Hindlimb muscle (tissue), 1 donor: ENCODE measurements around the gene INF2. TPM values are rescaled to one million over a fixed set of nuclear protein-coding genes. Genes with fewer than 3 reads are reported as not detected.

Source experiments
- polyA plus RNA-seq: library from polyadenylated mRNA; unstranded; fragments of 120-200 nt; gene quantifications from one replicate; pipeline ENCODE4 v1.2.1, GENCODE V29; 2013; ENCODE audit not compliant: insufficient read length

Gene INF2
- polyA plus RNA-seq, 1 donor, result 69.9 TPM

Other genes with a start within 250 kb of the INF2 start
- 13.3 TPM for gene C14orf180, start 109.9 kb upstream of the INF2 start, polyA plus RNA-seq
- 0.86 TPM for gene TMEM179, start 84.8 kb upstream of the INF2 start, polyA plus RNA-seq
- gene ADSS1, start 34.6 kb downstream of the INF2 start, polyA plus RNA-seq, result 71.5 TPM
- 78.9 TPM for gene SIVA1, start 63.5 kb downstream of the INF2 start, polyA plus RNA-seq
- gene AKT1, start 106.1 kb downstream of the INF2 start, polyA plus RNA-seq, result 223 TPM
- gene ZBTB42, start 111.5 kb downstream of the INF2 start, polyA plus RNA-seq, result 9.3 TPM
- 1.8 TPM for gene CEP170B, start 175.7 kb downstream of the INF2 start, polyA plus RNA-seq
- 8.4 TPM for gene PLD4, start 235.3 kb downstream of the INF2 start, polyA plus RNA-seq